Limb (tissue), 2 donors: Measurements from ENCODE around the gene OR2H1.

Source experiments
- DNase-seq, 2 donors: peaks; one replicate each; pipeline ENCODE4 v3.0.0-alpha.2; 2016; ENCODE audit errors: extremely low spot score in 2 of 2

The OR2H1 gene

GRCh38 chr6:29509711-29510110 lies 52.8 kb downstream of the OR2H1 start:
- no peak for DNase-seq

- DNase-seq: no peak
Observed at GRCh38 chr6:29510202-29510601, 53.2 kb downstream of the OR2H1 start.

GRCh38 chr6:29510746-29511300 lies 53.9 kb downstream of the OR2H1 start:
- DNase-seq: no peak
